ENCODE measurements around the gene PGAP6.

DNA sequence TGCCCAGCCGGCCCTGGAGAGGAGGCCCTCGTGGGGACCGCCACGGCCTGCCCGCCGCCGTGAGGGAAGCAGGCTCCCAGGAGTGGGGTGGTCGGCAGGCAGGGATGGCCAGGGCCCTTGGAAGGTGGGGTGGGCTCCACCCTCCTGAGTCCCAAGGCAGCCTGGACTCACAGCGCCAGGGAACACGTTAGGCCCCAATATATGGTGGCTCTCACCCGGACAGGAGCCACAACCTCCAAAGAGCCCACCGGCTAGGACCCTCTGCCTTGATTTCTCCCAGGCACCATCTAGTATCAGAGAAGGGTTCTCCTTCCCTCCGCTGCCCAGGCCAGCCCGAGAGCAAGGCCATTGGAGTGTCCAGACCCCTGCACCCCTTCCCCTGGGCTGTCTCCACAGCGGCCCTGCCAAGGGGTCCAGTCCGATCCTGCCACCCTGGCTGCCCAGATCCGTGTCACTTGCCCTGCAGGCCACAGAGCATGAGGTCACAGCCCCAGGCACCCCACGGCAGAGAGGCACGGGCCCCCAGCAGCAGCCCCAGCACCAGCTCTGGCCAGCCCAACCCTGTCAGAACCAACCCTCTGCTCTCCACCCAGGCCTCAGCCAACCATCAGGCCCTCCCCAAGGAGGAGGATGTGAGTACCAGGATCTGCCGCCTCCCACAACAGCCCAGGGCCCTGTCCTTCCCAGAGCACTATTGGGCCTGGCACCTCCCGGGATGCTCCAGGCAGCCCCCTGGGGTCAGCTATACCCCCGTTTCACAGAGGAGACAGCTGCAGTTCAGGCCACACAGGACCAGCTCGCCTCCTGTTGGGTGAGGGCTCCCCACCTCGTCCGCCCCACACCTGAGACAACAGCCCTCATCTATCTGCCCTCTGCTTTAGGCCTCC is 28.1 kb downstream of the PGAP6 start:
- TF ChIP-seq, protein P1, sequence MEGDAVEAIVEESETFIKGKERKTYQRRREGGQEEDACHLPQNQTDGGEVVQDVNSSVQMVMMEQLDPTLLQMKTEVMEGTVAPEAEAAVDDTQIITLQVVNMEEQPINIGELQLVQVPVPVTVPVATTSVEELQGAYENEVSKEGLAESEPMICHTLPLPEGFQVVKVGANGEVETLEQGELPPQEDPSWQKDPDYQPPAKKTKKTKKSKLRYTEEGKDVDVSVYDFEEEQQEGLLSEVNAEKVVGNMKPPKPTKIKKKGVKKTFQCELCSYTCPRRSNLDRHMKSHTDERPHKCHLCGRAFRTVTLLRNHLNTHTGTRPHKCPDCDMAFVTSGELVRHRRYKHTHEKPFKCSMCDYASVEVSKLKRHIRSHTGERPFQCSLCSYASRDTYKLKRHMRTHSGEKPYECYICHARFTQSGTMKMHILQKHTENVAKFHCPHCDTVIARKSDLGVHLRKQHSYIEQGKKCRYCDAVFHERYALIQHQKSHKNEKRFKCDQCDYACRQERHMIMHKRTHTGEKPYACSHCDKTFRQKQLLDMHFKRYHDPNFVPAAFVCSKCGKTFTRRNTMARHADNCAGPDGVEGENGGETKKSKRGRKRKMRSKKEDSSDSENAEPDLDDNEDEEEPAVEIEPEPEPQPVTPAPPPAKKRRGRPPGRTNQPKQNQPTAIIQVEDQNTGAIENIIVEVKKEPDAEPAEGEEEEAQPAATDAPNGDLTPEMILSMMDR (IDR thresholded peaks at IDR 0.05; ENCODE audit: low read length), result no peak
- TF ChIP-seq EZH2 (optimal IDR thresholded peaks at IDR 0.05; ENCODE audit: low read depth, low read length) (no peak), EZH2phosphoT487 (IDR thresholded peaks at IDR 0.05; ENCODE audit: low read length) (no peak)

Measured in MM.1S (cell line).